ENCODE results near the gene ZNF574. TPM values are rescaled to one million over a fixed set of nuclear protein-coding genes. Genes with fewer than 3 reads are reported as not detected.

Gene ZNF574
- total RNA-seq, 1 experiment from 2014 or later, result 26.8 TPM

DNA sequence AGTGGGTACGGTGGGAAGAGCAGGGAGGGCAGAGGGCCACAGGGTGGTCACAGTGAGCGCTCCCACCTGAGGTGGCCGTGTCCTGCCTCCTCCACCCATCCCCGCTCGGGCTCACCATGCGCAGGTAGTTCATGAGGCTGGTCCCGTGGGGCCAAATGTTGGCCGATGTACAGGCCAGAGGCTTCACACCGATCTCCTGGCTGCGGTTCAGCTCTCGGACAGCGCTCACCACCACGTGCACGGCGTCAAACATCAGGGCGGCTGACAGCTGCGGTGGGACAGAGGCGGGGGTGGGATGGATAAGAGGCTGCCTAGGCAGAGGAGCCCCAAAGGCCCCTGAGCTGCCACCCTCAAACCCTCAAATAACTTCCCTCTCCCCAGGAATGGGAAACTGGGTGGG lies 21.8 kb upstream of the ZNF574 start:
- no peak for DNase-seq (ENCODE audit: low spot score)

DNA sequence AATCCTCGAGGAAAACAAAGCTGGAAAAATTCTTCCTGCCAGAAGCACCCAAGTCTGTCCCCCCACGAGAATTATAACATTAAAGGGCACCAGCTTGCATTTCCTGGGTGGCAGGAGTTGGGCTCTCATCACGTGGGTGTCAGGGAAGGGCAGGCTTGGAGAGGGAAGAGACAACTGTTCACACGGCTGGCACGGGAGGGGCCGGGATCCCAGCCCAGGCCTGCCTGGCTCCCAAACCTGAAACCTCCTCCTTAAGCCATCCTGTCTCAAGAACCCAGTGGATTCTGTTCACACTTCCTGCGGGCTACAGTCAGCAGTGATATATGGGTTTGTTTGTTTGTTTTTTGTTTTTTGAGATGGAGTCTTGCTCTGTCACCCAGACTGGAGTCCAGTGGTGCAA lies 18.1 kb upstream of the ZNF574 start:
- no peak for DNase-seq (ENCODE audit: low spot score)

DNA sequence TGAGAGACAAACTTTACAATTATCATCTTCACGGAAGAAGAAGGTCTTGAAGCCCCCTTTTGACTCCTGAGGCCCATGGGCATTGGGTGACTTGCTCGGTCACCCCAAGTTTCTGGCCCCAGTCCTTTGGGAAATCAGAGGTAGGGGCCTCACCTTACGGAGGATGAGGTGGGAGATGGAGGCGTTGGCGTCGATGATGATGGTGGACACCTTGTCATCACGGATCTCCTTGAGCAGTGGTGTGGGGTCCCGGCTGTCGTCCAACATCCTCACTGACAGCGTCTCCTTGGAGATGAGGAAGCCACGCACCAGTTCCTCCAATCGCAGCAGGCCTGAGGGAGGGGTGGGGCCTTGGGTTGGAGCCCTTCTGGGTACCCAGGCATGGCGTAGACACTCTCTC lies 16.8 kb upstream of the ZNF574 start:
- DNase-seq (ENCODE audit: low spot score), result no peak

DNA sequence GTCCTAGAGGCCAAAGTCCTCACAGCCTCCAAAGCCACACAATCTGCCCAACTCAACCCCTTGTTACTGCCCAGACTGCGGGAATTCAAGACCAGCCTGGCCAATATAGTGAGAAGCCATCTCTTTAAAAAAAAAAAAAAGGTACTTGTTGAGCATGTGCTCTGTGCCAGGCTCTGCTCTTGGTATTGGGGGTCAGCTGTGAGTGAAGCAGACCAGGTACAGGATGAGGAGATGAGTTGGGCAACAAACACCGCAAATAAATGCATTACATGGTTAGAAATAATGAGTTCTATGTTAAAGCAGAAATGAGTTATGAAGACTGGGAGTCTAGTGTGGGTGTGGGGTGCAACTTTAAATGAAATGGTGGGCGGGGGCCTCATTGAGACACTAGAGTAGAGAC lies 15.8 kb upstream of the ZNF574 start:
- no peak for DNase-seq (ENCODE audit: low spot score)

DNA sequence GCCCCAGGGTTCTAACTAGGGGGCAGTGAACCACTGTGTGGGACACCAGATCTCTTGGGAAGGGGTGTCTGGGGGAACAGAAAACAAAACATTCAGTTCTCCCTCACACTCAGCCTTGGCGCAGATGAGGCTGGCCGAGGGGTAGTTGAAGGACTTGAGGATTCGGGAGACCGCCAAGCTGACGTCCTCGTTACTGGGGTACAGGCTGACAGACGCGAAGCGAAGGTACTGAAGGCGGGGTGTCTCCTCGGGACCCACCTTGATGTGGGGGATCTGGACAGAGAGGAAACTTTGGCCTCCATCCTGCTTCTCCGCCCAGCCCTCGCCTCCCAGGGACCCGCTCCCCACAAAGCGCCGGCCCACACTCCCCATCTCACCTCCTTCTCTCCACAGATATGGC lies 13.6 kb upstream of the ZNF574 start:
- DNase-seq (ENCODE audit: low spot score), result no peak

DNA sequence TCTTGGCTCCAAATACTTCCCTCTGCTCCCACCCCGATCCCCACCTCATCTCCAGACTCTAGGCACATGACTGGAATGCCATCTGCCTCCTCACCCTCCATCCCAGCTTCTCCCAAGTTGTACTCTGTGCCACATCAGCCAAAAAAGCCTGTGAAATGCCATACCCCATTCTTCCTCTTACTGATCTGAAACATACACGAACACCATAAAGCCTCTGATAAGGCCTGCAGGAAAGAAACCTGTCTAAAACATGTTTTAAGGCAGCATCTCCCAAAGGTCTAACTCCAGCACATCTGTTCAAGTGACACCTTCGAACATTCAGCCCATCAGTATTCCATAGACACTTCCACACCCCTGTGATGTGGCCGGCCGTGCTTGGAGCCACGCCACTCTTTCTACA lies 11.5 kb upstream of the ZNF574 start:
- no peak for DNase-seq (ENCODE audit: low spot score)

DNA sequence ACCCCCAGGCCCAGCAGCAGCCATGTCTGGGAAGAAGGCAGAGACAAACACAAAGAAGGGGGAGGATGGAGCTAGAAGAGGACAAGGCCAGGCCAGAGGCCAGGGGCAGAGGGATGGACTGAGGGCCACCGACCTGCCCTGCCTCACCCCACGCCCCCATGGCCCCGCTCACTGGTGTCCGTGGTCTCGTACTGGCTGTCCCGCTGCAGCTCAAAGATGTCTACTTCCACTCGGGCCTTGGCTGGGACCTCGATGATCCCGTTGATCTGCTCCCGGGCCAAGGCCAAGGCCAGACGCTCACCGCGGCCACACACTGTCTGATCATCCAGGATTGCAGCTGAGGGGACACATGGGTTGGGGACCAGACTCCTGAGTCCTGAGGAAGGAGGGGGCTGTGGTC lies 10.9 kb upstream of the ZNF574 start:
- DNase-seq (ENCODE audit: low spot score), result no peak

DNA sequence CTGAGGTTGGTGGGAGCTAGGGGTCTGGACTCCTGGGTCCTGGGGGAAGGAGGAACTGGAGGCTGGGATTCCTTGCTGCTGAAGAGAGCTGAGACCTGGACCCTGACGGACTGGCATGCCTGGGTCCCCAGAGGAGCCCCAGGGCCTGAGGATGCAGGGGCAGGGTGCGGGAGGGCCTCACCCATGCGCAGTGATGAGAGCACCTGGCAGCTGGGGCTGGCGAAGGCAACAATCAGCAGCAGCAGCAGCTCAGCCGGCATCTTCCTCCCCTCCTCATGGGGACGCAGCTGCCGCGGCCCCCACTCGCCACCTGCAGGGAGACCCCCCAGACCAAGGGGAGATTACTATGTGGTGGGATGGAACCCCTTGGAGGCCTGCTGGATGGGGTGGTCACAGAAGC lies 10.5 kb upstream of the ZNF574 start:
- no peak for DNase-seq (ENCODE audit: low spot score)

DNA sequence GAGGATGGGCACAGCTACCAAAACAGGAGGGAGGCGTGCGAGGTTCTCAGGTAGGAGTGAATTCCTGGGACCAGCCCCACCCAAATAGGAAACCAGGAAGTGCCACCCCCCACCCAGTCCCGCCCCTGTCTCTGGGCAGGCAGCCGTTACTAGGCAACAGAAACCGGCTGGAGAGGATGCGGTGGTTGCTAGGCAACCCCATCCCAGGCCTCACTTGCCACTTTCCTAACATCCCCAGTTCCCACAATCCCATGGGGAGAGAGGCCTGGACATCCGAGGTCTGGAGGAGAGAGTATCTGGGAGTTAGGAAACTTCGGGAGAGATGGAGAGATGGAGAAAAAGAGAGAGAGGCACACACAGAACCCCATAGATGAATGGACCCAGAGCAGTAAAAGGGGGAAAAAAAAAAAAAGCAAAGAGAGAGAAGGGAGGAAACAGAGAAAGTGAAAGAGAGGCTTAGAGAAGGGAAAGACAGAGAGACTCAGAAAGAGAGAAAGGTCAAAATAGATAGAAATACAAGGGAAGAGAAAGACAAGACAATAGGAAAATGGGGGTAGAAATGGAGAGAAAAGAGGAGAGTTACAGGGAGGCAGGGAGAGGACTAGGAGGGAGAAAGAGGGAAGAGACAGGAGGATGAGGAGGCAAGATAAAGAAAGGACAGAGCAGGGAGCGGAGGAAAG lies 9.8 kb upstream of the ZNF574 start:
- peak; percentile 80 for DNase-seq (ENCODE audit: low spot score)

DNA sequence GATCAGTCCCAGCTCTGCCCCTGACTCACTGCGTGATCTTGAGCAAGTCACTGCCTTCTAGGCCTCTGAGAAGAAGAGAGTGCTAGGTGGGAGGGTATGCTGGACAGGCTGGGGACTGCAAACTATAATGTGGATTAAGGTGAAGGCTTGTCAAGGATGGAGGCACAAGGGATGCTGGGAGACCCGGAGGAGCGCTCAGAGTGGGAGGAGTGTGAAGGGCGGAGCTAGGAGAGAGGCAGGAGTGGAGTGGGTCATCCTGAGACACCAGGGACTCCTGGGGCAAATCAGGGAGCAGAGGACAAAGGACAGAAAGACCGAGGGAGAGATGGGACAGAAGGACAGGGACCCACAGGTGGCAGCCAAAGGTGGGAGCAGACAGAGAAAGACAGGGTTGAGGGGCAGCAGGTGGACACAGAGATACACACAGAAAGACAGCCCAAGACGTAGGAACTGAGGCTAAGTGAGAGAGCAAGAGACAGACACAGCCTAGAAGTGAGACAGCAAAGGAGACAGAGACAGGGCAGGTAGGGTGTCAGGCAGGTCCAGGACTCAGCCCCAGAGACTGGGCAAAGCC lies 8.6 kb upstream of the ZNF574 start:
- no peak for DNase-seq (ENCODE audit: low spot score)

DNA sequence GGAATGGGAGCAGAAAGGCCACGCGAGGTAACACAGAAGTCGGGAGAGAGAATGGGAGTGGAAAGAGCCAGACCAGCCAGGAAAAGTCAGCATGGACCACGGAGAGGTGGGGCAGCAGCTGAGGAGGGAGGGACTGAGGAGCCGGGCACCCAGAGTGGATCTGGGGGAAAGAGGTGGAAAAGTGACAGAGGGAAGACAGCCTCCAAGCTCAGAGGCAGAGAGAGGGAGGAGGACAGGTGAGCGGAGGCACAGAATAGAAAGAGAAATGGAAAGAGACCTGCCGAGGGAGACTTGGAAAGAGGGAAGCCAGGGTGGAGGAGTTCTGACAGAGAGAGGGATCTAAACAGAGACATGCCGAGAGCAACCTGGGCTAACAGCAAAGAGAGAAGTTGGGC lies 7.6 kb upstream of the ZNF574 start:
- DNase-seq (ENCODE audit: low spot score), result no peak

DNA sequence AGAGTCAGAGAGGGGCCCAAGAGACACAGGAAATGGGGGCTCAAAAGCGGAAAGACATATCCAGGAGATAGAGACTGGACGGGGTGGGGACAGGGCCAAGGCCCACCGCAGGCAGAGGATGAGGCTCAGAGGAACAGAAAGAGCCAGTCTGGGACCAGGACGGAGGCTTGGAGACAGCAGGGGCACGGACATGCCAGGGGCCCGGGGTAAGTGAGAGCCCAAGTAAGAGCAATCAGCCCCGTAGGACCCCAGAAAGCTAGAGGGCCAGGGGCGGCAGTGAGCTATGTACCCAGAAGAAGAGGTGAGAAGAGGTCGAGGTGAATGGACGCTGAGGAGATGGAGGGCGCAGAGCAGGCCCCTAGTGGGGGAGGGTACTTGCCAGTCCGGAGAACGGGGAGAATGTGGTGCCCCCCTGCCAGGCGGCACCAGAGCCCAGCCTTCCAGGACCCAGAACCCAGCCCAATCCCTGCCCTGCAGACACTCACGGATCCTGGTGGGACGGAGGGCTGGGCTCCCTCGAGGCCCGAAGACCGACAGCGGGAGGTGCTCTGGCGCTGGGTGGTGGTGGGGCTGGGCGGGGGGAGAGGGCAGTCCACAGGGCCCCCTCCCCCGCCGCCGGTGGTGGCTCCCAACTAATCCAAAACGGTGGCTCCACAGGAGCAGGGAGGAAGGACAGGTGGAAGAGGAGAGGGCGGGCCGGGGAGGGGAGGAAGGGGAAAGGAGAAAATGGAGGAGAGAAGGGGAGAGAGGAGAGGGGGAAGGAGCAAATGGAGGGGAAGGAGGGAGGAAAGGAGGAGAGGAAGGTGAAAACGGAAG lies 7.0 kb upstream of the ZNF574 start:
- DNase-seq (ENCODE audit: low spot score), result no peak

DNA sequence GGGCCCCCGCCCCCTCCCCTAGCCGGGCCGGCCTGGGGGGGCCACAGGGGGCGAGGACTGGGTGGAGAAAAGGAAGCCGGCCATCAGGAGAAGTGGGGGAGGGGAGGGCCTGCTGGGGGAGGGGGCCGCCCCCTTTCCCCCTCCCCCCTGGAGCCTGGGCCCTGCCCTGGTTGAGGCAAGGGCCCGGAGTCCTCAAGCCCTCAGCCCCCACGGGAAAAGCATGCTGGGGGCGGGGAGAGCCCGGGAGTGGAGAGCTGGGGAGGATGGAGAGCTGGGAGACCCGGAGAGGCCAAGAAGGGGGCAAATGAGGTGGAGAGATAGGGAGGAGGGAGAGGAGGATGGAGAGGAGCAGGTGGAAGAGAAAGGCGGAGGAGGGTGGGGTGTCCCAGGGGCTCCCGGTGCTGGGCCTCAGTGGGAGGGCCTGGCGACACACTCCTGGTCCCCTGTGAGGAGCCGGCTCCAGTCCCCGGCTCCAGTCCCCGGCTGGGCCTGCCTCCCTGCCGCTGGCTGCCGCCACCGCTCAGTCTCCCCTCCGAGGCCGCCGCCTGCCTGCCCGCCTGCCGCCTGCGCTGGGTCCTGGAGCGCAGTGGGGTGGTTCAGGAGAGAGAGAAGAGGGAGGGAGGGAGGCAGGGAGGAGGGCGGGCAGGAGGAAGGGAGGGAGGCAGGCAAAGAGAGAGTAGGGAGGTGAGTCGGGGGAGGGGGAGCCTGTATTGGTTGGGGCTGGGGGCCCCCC lies 6.2 kb upstream of the ZNF574 start, which contains the start of gene GRIK5:
TSS of gene GRIK5 (minus strand) at position 588 of the 733 bp plus-strand sequence. CDS start 4,436 bp downstream, outside the sequence.
- no peak for DNase-seq (ENCODE audit: low spot score)

DNA sequence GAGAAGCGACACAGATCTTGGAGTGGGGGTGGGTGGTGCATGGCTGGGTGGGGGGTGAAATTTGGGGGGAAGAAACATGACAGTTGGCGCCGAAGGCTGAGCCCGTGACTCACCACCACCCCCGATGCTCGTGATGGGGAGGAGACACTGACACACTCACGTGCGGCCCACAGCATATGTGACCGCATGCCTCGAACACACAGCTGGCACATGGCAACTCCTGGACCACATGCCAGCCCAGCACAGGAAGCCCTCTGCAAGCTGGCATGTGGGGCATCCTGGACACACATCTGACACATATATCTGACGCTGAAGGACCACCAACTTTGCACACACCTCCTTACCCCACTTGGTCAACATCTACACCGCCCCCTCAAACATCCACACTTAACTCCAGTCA lies 4.7 kb upstream of the ZNF574 start:
- DNase-seq (ENCODE audit: low spot score), result no peak

DNA sequence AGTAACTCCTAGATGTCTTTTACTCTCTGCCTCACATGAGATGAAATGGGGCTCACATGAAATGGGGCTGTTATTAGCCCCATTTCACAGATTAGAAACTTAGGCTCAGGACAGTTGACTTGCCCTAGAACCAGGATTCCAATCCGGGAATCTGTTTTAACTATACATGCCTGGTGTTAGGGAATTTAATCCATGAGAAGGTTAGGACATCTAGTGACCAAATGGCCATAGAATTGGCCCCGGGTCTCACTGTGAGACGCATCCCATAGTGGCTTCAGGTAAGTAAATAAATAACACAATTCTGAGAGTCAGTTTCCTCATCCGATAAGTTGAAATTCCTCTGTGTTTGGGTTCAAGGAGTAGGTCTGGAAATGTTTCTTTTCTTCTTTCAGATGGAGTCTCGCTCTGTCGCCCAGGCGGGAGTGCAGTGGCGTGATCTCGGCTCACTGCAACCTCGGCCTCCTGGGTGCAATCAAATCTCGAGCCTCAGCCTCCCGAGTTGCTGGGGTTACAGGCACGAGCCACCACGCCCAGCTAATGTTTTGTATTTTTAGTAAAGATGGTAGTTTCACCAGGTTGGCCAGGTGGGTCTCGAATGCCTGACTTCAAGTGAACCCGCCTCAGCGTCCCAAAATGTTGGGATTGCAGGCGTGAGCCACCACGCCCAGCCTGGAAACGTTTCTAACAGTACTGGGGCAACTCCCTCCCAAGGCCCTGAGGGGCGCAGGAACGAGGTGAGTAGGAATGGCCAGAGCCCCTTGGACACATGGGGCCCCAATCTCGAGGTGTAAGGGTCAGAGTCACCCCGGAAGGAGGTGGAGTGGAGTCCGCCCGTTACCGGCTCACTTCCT lies 1.2 kb upstream of the ZNF574 start:
- no peak for DNase-seq (ENCODE audit: low spot score)

DNA sequence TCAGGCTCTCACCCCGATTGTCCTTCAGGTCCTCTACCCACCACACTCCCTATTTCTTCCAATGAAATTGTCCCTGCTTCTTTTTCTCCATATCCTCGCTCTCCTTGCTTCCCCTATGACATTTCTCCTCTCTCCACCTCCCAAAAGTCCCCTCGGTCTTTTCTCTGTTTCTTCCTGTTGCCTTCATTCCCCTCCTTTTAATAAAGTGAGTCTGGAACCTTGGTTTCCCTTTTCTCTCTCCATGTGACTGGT lies 676 bp upstream of the ZNF574 start:
- peak; percentile 24 for DNase-seq (ENCODE audit: low spot score)

DNA sequence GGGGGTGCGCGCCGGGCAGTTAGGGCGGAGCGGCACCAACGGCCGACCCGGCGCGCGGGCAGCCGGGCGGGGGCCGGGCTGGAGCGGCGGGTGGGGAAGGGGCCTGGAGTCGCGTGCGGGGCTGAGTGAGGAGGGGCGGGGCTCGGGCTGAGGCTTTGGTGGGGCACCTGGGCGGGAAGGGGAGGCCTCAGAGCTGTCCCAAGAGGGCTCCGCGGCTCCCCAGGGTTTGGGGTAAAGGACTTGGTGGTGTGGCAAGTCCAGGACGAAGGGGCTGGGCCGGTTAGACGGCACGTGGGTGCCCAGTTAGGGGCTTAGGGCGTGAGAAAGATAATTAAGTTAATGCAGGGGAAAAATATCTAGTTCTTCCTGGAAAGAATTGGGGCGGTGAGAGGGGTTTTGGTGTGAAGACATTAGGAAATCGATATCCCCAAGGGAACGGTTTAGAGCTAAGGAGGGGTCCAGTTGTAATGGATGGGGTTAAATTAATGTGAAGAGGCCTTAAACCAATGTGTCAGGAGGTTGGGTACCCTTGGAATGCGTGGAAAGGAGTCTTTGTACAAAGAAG lies 496 bp downstream of the ZNF574 start:
- no peak for DNase-seq (ENCODE audit: low spot score)

DNA sequence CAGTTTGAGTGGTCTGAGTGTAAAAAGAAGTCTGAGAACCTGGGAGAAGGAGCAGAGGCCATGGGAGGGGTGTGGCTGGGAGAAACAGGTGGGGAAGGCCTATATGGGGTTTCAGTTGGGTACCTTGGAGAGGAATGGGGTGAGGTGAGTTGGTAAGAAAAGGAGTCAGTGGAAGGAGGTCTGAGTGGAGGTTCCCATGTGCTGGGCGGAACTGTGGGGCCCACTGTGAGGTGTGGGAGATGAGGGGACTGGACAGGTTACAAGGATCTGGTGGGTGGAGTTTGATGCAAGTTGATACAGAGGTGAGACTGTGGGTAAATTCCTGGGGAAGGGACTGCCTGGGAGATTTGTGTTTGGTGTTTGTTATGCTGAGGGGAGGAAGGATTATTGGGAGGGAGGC lies 2.1 kb downstream of the ZNF574 start:
- DNase-seq (ENCODE audit: low spot score), result no peak

DNA sequence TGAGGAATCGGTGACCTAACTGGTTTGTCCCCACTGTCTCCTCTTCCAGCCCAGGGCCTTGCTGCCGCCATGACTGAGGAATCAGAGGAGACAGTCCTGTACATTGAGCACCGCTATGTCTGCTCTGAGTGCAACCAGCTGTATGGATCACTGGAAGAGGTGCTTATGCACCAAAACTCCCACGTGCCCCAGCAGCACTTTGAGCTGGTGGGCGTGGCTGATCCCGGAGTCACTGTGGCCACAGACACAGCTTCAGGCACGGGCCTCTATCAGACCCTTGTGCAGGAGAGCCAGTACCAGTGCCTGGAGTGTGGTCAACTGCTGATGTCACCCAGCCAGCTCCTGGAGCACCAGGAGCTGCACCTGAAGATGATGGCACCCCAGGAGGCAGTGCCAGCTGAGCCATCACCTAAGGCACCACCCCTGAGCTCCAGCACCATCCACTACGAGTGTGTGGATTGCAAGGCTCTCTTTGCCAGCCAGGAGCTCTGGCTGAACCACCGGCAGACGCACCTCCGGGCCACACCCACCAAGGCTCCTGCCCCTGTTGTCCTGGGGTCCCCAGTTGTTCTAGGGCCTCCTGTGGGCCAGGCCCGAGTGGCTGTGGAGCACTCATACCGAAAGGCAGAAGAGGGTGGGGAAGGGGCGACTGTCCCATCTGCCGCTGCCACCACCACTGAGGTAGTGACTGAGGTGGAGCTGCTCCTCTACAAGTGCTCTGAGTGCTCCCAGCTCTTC lies 2.7 kb downstream of the ZNF574 start:
- DNase-seq (ENCODE audit: low spot score), result no peak

DNA sequence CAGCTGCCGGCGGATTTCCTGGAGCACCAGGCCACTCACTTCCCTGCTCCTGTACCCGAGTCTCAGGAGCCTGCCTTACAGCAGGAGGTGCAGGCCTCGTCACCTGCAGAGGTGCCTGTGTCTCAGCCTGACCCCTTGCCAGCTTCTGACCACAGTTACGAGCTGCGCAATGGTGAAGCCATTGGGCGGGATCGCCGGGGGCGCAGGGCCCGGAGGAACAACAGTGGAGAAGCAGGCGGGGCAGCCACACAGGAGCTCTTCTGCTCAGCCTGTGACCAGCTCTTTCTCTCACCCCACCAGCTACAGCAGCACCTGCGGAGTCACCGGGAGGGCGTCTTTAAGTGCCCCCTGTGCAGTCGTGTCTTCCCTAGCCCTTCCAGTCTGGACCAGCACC lies 3.3 kb downstream of the ZNF574 start:
- no peak for DNase-seq (ENCODE audit: low spot score)

Measured in A172 (cell line).